DND-41 (cell line): Measurements from ENCODE around the gene SCPEP1.

Experiments
- EZH2 ChIP-seq: IDR thresholded peaks from 3 replicates; pipeline ENCODE4 v1.6.1; 2012; ENCODE audit warnings: borderline replicate concordance, low read depth, mild to moderate bottlenecking, moderate library complexity, low read length, inconsistent platforms; ENCODE audit not compliant: severe bottlenecking
- TF ChIP-seq, protein P1 (sequence below): IDR thresholded peaks from 2 replicates; pipeline ENCODE4 v1.5.1; 2012; ENCODE audit warnings: borderline replicate concordance, low read length, moderate library complexity, mild to moderate bottlenecking; ENCODE audit not compliant: poor library complexity, severe bottlenecking; ENCODE audit errors: extremely low read depth

DNA sequence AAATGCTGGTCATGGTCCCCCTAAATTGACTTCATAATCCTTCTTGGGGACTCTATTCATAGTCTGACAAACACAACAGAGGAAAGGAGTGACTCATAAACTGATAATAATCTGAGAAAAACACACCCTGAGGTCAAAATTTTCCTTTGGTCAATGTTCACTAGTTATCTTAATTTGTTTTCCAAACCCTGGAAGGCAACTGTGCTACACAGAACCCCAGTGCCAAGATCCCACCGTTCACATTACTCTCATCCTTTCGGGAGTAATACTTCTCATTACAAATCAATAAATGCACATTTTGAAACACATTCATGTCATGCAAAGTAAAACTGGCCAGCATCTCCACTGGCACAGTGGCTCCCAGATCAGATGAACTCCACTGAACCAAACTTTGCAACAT, 40.2 kb upstream of the SCPEP1 start:
- TF ChIP-seq, protein P1, sequence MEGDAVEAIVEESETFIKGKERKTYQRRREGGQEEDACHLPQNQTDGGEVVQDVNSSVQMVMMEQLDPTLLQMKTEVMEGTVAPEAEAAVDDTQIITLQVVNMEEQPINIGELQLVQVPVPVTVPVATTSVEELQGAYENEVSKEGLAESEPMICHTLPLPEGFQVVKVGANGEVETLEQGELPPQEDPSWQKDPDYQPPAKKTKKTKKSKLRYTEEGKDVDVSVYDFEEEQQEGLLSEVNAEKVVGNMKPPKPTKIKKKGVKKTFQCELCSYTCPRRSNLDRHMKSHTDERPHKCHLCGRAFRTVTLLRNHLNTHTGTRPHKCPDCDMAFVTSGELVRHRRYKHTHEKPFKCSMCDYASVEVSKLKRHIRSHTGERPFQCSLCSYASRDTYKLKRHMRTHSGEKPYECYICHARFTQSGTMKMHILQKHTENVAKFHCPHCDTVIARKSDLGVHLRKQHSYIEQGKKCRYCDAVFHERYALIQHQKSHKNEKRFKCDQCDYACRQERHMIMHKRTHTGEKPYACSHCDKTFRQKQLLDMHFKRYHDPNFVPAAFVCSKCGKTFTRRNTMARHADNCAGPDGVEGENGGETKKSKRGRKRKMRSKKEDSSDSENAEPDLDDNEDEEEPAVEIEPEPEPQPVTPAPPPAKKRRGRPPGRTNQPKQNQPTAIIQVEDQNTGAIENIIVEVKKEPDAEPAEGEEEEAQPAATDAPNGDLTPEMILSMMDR, result no peak
- no peak for TF ChIP-seq EZH2
